IPS-NIHi11 (cell line): Measurements from ENCODE around the gene HTR7.
"Not testable (repeated sequence)": the region's sequence is repeated elsewhere in the genome, so short reads cannot be mapped to it uniquely, and the experiment has no call there.

ENCODE experiments used
- DNase-seq: peaks from one replicate; pipeline ENCODE4 v3.0.0; 2012; ENCODE audit warnings: mixed read lengths, low spot score

The HTR7 gene

DNA sequence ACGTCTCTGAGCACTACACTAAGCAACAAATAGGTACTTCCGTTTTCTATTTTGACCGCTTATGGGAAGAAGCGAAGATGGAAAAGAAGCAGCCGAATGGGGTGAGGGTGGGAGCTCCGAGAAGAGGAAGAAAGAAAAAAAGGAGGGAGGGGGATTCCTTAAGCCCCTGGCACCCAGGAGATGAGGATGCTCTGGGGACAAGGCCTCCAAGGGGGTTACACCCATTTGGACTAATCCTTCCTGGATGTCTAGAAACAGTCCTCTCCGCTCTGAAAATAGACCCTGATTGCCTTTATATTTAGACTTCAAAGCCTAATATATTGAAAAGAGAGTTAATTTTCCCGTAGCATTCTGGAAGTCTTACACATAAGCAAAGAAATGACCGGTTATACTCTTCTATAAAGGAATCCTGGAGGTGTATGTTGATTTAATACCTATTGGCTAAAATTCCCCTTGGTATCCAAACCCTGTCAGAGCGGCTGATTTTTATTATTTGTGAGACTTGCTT is 676 bp upstream of the HTR7 start:
- DNase-seq = no peak

DNA sequence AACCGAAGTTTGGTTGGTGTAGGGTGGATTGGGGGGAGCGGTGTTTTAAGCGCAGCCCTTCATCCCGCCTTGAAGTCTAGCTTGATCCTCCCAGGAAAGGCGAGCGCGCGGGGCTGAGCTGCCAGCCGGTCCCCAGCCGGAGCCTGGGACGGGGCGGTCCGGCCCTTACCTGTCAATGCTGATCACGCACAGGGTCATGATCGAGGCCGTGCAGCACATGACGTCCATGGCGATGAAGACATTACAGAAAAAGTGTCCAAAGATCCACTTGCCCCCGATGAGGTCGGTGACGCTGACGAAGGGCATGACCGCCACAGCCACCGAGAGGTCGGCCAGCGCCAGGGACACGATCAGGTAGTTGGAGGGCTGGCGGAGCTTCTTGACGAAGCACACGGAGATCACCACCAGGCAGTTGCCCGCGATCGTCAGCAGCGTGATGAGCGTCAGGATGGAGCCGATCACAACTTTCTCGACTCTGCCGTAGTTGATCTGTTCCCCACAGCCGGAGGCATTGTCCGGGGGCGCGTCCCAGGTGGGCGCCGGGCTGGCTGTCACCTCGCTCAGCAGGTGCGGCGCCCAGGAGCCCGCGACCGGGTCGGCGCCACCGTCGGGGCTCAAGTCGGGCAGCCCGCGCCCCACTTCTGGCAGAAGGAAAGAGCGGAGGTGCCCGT is 740 bp downstream of the HTR7 start:
- peak; percentile 15 for DNase-seq

DNA sequence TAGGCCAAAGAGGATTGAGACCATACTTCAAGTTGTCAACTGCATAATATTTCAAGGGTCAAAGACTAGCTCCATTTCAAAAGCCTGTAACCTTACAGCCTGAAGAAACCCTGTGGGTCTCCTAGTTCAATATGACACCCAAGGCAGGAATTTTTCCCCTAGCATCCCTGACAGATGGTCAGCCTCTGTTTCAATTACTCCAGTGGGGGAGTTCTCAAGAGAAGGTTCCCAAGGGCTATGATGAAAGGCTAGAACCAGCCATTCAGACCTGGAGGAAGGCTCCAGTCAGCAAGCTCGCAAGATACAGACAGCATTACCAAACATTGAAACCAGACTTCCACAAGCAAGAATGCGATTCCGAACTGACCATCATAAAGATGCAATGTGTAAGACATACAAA is 1.6 kb downstream of the HTR7 start:
- no peak for DNase-seq

DNA sequence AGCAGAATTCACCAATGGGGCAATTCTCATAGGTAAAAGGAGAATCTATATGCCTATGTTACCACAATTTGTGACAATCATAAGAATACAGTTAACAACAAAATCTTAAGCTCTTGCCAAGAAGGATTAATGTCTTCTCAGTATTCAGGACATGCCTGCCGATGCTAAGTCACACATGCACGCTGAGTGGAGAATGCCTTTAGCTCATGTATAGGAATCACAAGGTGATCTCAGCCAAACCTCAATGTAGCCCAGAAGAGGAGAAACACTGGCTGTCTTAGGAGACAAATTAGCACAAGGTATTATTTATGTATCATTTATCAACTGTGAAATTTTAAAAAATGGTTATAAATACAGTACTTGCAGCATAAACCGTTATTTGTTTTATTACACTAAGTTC is 2.7 kb downstream of the HTR7 start:
- DNase-seq = no peak

DNA sequence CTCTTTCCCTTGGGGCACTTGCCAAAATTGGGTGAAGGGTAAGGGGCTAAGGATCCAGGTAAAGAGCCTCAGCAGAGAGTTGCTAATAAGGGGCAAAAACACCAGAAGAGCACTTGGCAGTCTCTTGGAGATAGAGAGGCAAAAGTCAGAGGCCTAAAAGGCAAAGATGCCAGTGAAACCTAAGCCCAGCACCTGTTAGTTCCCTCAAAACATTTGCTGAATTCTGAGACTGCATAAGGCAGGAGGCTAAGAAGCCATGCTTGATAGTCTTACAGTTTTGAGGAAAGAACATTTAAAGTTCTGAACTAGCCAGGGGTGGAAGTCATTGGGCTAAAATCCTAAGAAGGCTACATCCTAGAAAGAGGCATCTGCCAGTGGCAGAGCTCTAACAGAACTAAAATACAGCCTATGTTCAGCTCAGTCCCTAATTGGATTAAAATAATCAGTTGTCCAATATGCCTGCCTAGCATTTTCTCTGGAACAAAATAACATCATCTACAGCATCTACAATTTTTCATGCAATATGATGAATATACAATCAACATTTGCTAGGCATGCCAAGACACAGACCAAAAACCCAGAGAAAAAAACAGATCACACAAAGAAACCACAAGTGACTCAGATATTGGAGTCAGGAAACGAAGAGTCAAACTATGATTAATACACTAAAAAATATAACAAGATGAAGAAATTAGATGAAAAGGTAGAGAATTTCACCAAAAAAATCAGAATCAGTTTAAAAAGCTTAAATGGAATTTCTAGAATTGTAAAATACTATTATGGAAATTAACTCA is 7.7 kb downstream of the HTR7 start:
- DNase-seq = no peak

DNA sequence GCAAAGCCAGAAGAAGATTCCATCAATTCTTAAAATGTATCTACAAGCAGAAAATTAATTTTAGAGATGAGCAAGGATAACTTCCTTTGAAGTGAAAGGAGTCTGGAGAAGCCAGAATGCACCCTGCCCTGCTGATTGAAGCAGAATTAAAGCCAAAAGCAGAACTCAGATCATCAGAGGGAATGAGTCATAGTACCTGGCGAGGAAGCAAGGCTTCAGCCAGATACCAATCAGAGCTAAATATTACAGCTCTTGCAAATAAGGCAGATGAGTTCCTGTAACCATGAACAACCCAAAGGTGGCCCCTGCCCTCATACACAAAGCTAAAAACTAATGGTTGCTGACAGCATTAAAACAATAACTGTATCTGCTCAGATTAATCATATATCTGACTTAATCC is 10.4 kb downstream of the HTR7 start:
- no peak for DNase-seq

DNA sequence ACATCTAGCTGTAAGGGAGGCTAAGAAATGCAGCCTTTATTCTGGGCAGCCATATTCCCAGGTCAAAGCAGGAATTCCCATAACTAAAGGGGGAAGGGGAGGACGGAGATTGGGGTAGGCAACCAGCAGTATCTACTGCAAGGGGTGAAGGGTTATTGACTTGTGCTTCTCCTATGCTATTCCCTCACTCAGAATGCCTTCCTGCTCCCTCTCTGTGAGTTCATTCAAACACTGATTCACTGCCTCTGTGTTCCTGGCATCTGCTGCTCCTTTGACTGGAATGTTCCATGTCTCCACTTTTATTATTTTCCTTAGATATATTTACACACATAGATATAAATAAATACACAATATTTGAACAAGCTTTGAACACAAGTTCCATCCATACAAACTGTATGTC is 11.1 kb downstream of the HTR7 start:
- no peak for DNase-seq

DNA sequence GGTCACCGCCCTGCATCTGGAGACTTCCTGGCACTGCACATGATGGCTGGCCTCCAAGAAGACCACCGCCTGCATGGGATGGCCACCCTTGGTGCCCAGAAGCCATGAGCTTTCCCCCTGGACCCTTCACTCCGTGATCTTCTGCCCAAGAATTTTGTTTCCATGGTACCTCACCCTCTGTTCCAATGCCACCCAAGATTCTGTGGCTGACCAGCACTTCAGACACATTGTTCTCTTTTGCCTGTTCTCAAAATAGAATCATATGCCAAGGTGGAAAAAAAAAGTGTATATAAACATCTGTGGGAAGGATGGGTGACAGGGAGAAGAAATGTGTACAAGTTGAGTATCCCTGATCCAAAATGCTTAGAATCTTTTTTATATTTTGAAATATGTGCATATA is 12.1 kb downstream of the HTR7 start:
- DNase-seq = no peak

DNA sequence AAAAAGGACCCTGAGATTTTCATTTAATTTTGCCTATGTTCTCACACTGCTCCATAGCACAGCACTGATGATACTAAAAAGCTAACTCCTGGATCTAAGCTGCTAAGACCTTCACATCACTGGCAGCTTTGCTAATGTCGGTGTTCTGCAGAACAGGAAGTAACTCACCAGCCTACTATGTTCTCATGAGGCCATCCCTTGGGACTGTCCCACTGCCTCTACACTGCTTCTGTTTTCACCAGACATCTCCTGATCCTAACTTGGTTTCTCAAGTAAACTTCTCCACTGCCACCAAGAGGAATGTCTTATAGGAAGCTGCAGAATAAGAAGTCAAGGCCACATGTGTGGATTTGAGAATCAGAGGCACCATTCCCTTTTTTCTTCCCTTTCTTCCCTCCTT is 15.1 kb downstream of the HTR7 start:
- no peak for DNase-seq

DNA sequence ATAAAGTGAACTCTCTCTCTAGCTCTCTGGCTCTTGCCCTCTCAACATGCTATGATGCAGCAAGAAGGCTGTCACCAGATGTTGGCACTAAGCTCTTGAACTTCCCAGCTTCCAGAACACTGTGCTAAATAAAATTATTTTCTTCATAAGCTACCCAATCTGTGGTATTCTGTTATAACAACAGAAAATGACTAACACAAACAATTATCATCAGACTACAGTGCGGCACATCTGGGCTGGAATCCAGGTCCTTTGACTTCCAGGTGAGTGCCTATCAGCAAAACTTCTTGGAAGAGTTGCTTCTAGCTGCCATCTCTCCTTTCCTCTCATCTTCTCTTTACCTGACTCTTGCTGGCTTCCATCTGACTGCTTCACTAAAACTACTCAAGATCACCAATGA is 20.4 kb downstream of the HTR7 start:
- DNase-seq = no peak

DNA sequence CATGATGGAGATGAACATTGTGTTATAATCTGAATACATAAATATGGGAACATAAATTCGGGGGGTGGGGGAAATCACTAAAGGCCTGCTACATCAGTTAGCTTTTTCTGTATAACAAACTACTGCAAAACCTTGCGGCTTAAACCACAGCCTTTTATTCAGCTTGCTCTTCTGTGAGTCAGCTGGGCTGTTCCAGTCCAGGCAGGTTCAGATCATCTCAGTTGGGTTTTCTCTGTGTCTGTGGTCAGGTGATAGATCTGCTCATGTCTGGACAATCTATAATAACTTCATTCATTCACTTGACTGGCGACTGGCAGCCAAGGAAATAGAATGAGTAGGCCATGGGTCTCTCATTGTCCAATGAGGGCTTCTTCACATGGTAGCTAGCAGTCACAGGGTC is 23.5 kb downstream of the HTR7 start:
- no peak for DNase-seq

DNA sequence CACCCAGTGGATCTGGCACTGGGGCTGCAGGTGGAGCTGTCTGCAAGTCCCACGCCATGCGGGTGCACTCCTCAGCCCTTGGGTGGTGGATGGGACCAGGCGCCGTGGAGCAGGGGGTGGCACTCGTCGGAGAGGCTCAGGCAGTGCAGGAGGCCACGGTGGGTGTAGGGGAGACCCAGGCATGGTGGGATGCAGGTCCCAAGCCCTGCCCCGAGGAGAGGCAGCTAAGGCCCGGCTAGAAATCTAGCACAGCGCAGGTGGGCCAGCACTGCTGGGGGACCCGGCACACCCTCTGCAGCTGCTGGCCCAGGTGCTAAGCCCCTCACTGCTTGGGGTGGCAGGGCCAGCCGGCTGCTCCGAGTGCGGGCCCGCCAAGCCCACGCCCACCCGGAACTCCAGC is 25.7 kb downstream of the HTR7 start:
- DNase-seq = no peak

DNA sequence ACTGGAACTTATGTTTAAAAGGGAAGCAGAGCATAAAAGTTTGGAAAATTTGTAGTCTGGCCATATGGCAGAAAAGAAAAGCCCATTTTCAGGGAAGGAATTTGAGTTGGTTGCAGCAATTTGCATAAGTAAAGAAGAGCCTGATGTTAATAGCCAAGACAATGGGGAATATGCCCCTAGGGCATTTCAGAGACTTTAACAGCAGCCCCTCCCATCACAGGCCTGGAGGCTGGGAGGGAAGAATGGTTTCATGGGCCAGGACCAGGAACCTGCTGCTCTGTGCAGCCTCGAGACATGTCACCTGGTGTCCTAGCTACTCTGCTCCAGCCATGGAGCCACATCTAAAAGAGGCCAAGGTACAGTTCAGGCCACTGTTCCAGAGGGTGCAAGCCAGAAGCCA is 35.3 kb downstream of the HTR7 start:
- DNase-seq = no peak

DNA sequence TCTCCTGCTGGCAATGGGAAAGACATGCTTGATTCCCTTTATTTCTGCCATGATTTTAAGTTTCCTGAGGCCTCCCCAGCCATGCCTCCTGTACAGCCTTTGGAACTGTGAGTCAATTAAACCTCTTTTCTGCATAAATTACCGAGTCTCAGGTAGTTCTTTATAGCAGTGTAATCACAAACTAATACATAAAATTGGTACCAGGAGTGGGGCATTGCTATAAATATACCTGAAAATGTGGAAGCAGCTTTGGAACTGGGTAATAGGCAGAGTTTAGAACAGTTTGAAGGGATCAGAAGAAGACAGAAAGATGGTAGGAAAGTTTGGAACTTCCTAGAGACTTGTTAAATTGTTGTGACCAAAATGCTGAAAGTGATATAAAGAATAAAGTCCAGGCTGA is 36.0 kb downstream of the HTR7 start:
- DNase-seq = not testable (repeated sequence)

DNA sequence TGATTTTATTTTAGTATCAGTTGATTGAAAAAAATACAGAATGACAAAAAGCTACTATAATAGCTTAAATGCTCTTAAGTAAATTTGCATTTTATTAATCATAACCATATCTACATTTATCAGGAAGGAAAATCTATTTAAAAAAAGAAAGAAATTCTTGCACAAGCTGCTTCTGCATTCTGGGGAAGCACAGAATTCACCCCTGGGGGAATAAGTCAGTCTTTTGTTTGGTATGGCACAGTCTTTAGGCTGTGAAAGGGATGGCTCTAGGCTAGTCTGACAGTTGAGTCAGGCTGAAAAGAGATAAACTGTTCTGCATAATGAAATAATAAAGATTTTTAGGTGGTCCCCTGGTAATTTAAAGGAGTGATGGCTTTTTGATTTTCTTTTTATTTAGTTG is 37.9 kb downstream of the HTR7 start:
- no peak for DNase-seq

DNA sequence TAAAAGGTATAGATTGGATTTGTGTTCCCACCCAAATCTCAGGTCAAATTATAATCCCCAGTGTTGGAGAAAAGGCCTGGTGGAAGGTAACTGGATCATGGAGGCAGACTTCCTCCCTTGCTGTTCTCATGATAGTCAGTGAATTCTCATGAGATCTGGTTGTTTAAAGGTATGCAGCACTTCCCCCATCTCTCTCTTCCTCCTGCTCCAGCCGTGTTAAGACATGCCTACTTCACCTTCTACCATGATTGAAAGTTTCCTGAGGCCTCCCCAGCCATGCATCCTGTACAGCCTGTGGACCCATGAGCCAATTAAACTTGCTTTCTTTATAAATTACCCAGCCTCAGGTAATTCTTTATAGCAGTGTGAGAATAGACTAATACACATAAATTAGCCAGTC is 39.1 kb downstream of the HTR7 start:
- no peak for DNase-seq

DNA sequence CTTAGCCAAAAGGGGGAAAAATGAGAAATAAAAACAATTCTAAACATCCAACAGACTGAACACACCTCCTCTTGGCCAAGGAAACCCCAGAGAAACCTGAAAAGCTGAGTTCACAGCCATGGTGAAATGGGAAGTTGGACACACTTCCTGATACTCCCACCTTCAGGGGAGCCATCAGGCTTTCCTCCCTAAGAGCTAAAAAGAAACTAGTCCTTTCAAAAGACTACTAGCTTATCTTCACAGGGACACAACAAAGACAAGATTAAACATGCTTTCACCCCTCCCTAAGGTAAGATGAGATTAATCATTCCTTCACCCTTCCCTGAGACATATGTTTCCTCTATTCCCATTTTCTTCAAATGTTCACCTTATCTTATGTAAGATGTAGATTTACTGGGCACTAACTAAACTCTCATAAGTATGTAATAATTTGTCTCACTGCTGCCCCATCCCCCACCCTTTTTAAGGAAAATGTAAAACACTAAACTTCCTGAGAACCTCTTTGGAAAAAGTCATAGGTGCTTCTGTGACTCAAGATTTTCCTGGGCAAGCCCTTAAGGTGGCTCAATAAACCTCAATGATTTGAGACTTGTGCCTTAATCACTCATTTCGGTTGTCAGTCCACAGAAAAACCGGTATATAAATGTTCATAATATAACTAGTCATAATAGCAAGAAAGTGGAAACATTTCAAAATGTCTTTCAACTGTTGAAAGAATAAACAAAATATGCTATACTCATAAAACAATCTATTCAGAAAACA is 40.5 kb downstream of the HTR7 start:
- no peak for DNase-seq

DNA sequence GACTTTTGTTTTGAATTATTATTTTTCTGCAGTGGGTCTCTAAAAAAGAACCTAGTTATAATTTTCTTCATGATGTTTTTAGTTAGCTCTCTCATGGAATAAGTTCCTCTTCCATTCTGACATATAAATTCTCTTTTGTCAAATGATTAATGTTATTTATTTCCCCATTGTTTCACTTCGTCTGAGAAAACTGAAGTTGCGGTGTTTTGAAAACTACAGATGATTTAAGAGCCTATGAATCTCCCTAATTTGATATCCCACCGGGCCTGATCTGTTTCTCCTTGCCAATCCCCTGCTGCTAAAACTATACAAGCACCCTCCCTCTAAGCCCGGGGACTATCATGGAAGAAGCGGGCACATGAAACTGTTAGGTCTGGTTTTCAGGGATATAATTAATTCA is 41.4 kb downstream of the HTR7 start:
- no peak for DNase-seq

DNA sequence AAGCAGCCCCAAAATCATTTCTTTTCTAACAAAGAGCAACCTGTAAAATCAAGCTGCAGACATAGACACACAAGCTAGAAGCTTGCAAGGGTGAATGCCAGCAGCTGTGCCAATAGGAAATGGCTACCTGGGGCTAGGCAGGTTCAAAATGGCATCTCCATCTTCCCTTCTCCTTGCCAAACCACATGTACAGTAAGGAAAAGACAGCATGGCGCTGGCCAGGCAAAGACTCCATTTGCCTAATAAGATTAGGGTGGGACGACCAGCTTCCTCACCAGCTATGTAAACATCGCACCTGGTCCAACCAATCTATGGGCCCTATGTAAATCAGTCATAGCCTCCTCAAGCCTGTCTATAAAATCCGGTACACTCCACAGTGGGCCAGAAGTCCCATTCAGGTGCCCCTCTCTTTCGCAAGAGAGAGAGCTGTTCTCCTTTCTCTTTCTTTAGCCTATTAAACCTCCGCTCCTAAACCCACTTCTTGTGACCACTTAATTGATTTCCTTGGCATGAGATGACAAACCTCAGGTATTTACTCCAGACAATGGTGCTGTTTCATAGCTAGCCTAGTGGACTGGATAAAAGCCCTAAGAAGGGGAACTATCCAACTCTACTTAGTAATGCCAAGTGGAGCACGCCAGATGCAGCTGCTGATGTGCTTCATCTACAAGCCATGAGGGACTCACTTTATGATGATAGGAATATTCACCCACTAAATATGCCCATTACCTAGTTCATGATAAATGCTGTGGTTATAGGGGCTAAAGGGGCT is 44.1 kb downstream of the HTR7 start:
- no peak for DNase-seq

DNA sequence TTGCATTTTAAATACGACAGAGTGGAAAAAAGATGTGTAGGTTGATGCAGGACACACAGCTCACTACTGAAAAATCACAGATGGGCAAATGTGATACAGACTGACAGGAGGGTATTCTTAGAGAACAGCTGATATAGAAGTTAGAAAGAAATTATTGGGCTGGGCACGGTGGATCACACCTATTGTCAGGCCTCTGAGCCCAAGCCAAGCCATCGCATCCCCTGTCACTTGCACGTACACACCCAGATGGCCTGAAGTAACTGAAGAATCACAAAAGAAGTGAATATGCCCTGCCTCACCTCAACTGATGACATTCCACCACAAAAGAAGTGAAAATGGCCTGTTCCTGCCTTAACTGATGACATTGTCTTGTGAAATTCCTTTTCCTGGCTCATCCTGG is 50.7 kb downstream of the HTR7 start:
- not testable (repeated sequence) for DNase-seq

DNA sequence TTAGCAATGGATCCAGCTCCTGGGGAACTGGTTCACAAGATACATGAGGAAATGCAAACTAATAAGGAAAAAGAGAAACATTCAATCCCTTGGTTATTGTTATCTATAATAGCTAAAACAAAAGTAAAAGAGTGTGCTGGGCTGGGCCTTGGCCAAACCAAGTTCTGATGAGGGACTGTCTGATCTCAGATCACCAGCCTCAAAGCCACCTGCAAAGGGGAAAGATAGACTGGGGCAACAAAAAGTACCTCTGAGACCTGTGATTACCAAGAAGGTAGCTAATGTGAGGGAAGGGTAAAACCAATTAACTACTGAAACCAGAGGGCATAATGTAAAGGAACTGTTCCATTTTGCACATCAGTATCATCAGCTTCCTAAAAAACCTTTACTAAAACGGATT is 51.2 kb downstream of the HTR7 start:
- no peak for DNase-seq

DNA sequence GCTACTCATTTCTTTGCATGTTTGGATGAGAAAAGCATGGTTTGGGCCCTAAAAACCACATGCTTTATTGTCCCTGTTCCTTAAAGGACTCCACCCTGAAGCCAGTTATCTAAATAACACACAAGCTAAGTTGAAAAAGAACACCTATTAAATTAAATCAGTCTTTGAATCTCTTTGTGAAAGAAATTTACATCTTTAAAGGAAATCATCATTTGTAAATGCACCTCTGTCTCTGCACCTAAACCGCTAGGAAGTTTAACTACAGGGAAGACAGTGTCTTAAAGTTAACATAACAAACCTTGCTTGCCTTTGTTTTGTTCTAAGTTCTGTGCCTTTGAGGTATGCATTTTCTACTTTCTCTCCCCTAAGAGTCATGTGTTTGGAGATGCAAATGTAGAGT is 52.6 kb downstream of the HTR7 start:
- DNase-seq = no peak
